ENCODE results near the gene SMCO2.

DNA sequence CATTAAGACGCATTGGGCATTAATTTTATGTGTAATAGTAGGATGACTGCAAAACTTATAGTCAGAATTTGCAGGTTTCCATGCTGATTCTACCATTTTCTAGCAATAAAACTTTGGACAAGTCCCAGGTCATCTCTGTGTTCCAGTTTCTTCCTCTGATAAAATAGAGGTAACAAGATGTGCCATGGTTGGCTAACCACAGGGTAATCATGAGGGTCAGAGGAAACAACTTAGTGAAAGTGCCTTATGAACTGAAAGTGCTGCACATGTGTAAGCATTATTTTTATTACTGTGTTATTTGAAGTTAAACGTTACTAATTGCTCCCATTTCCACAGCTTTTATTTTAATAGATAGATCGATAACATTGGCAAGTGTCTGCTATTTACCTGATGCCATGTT is 21.1 kb downstream of the SMCO2 start:
- no peak for TF ChIP-seq ATF4 (CRISPR knock-in tag; IDR thresholded peaks at IDR 0.05)
- TF ChIP-seq NR3C1 (CRISPR knock-in tag; IDR thresholded peaks at IDR 0.05), result no peak
- TF ChIP-seq MAX (CRISPR knock-in tag; IDR thresholded peaks at IDR 0.05), result no peak
- no peak for TF ChIP-seq RBM39 (optimal IDR thresholded peaks at IDR 0.05; ENCODE audit: low read depth, low read length)
- no peak for TF ChIP-seq CBX5 (IDR thresholded peaks at IDR 0.05; ENCODE audit: borderline replicate concordance, low read depth)
- TF ChIP-seq ZSCAN29 (IDR thresholded peaks at IDR 0.05), result no peak
- no peak for TF ChIP-seq KDM4B (IDR thresholded peaks at IDR 0.05; ENCODE audit: borderline replicate concordance in 2 of 2, low read depth in 1 of 2)
- TF ChIP-seq SUPT5H (IDR thresholded peaks at IDR 0.05), result no peak
- no peak for TF ChIP-seq SRSF9 (IDR thresholded peaks at IDR 0.05; ENCODE audit: borderline replicate concordance, low read depth, low read length)
- no peak for TF ChIP-seq REST (IDR thresholded peaks at IDR 0.05; ENCODE audit: borderline replicate concordance)
- TF ChIP-seq REST (CRISPR knock-in tag; IDR thresholded peaks at IDR 0.05; ENCODE audit: low read depth), result no peak

All from K562 (cell line).